GM23338 (cell line): ENCODE measurements around the gene STEAP1. TPM values are rescaled to one million over a fixed set of nuclear protein-coding genes. Genes with fewer than 3 reads are reported as not detected.

ENCODE experiments used
- ATAC-seq: fragments of 200-7000 bp; cut with Tn5 transposase; 3 replicates; pipeline ENCODE4 v1.9.1; 2020
- DNase-seq: peaks from one replicate; pipeline ENCODE4 v3.0.0-alpha.2; 2015; ENCODE audit warnings: low spot score
- H2AFZ ChIP-seq: fragments of 200-600 bp; sonication (generic); 2 replicates; pipeline ENCODE4 v1.8.0; 2016; ENCODE audit warnings: antibody characterized with exemption, mild to moderate bottlenecking, moderate library complexity
- H3F3A ChIP-seq: fragments of 200-600 bp; sonication (generic); replicated peaks from 2 replicates; pipeline ENCODE4 v1.8.0; 2017; ENCODE audit warnings: antibody characterized with exemption, mixed run types, low read depth
- H3K27ac ChIP-seq: fragments of 200-600 bp; sonication (generic); 2 replicates; pipeline ENCODE4 v1.6.1; 2016; ENCODE audit warnings: low read depth
- H3K27me3 ChIP-seq: fragments of 200-600 bp; sonication (generic); 2 replicates; pipeline ENCODE4 v1.8.0; 2016; ENCODE audit warnings: mild to moderate bottlenecking, mixed run types, moderate library complexity; ENCODE audit not compliant: insufficient read depth
- H3K36me3 ChIP-seq: fragments of 200-600 bp; sonication (generic); 2 replicates; pipeline ENCODE4 v1.8.0; 2016; ENCODE audit warnings: mild to moderate bottlenecking; ENCODE audit not compliant: insufficient read depth
- H3K4me1 ChIP-seq: fragments of 200-600 bp; sonication (generic); 2 replicates; pipeline ENCODE4 v1.8.0; 2016; ENCODE audit warnings: mild to moderate bottlenecking, moderate library complexity; ENCODE audit not compliant: insufficient read depth
- H3K4me2 ChIP-seq: fragments of 200-600 bp; sonication (generic); 2 replicates; pipeline ENCODE4 v1.7.1; 2017; ENCODE audit warnings: mixed run types
- H3K4me3 ChIP-seq: fragments of 200-600 bp; sonication (generic); 2 replicates; pipeline ENCODE4 v1.6.1; 2016; ENCODE audit warnings: mixed run types
- H3K79me2 ChIP-seq: fragments of 200-600 bp; sonication (generic); replicated peaks from 2 replicates; pipeline ENCODE4 v1.8.0; 2017; ENCODE audit warnings: mild to moderate bottlenecking; ENCODE audit not compliant: insufficient read depth
- H3K9me2 ChIP-seq: fragments of 200-600 bp; sonication (generic); 2 replicates; pipeline ENCODE4 v1.8.0; 2017; ENCODE audit not compliant: insufficient read depth
- H4K20me1 ChIP-seq: fragments of 200-600 bp; sonication (generic); replicated peaks from 2 replicates; pipeline ENCODE4 v1.8.0; 2017; ENCODE audit warnings: mild to moderate bottlenecking; ENCODE audit not compliant: insufficient read depth
- H3K27ac Mint-ChIP-seq: 2 replicates; pipeline ENCODE4 v1.8.0; 2020; ENCODE audit warnings: inconsistent platforms, mild to moderate bottlenecking, moderate library complexity, mixed read lengths
- H3K27me3 Mint-ChIP-seq: 3 replicates; pipeline ENCODE4 v1.8.0; 2022; ENCODE audit warnings: low read depth, mild to moderate bottlenecking, moderate library complexity, mixed read lengths, inconsistent platforms; ENCODE audit not compliant: insufficient read depth, poor library complexity
- H3K36me3 Mint-ChIP-seq: 3 replicates; pipeline ENCODE4 v1.8.0; 2021; ENCODE audit warnings: low read depth, mild to moderate bottlenecking, inconsistent platforms, moderate library complexity, mixed read lengths
- H3K4me1 Mint-ChIP-seq: 3 replicates; pipeline ENCODE4 v1.8.0; 2020; ENCODE audit warnings: mild to moderate bottlenecking, inconsistent platforms, mixed read lengths
- H3K4me3 Mint-ChIP-seq: 3 replicates; pipeline ENCODE4 v1.8.0; 2021; ENCODE audit warnings: moderate library complexity, mild to moderate bottlenecking, inconsistent platforms, mixed read lengths
- H3K9me3 Mint-ChIP-seq: 3 replicates; pipeline ENCODE4 v1.8.0; 2020; ENCODE audit warnings: moderate library complexity, mild to moderate bottlenecking, inconsistent platforms, mixed read lengths
- CREB1 ChIP-seq: fragments of 250-450 bp; sonication (Bioruptor Pico); IDR thresholded peaks from 2 replicates; pipeline ENCODE4 v1.5.0; 2020; ENCODE audit warnings: low read depth, mild to moderate bottlenecking, moderate library complexity
- CTCF ChIP-seq, 2 experiments: fragments of 200-600 bp in 1 of 2; sonication (generic) in 1 of 2; conservative IDR thresholded peaks; 2 replicates each; pipeline versions ENCODE4 v1.5.1 to v1.6.1; 2016 to 2017; ENCODE audit warnings: antibody characterized with exemption in 2 of 2, low read depth in 2 of 2, mild to moderate bottlenecking in 2 of 2, moderate library complexity in 1 of 2
- ETS1 ChIP-seq: IDR thresholded peaks from 2 replicates; pipeline ENCODE4 v1.6.1; 2016; ENCODE audit warnings: antibody characterized with exemption
- EZH2phosphoT487 ChIP-seq: fragments of 200-600 bp; sonication (generic); IDR thresholded peaks from one replicate; pipeline ENCODE4 v1.8.1; 2018; ENCODE audit warnings: antibody characterized with exemption; ENCODE audit not compliant: unreplicated experiment
- JUNB ChIP-seq: IDR thresholded peaks from one replicate; pipeline ENCODE4 v1.6.1; 2016; ENCODE audit warnings: antibody characterized with exemption; ENCODE audit not compliant: unreplicated experiment
- NANOG ChIP-seq: IDR thresholded peaks from 2 replicates; pipeline ENCODE4 v1.6.1; 2016; ENCODE audit warnings: antibody characterized with exemption, borderline replicate concordance
- POLR2AphosphoS5 ChIP-seq: IDR thresholded peaks from 2 replicates; pipeline ENCODE4 v1.6.1; 2016; ENCODE audit warnings: antibody characterized with exemption, low read depth
- REST ChIP-seq: IDR thresholded peaks from one replicate; pipeline ENCODE4 v1.6.1; 2018; ENCODE audit warnings: antibody characterized with exemption; ENCODE audit not compliant: unreplicated experiment
- STAT1 ChIP-seq: IDR thresholded peaks from one replicate; pipeline ENCODE4 v1.6.1; 2016; ENCODE audit warnings: antibody characterized with exemption; ENCODE audit not compliant: unreplicated experiment
- ZNF114 ChIP-seq: fragments of 250-450 bp; sonication (Bioruptor Pico); IDR thresholded peaks from 2 replicates; pipeline ENCODE4 v1.5.0; 2020; ENCODE audit warnings: mild to moderate bottlenecking, moderate library complexity
- ZNF331 ChIP-seq: fragments of 250-450 bp; sonication (Bioruptor Pico); IDR thresholded peaks from 2 replicates; pipeline ENCODE4 v1.5.0; 2020; ENCODE audit warnings: low read depth, mild to moderate bottlenecking, moderate library complexity
- ZNF462 ChIP-seq: fragments of 250-450 bp; sonication (Bioruptor Pico); IDR thresholded peaks from 2 replicates; pipeline ENCODE4 v1.5.0; 2020; ENCODE audit warnings: mild to moderate bottlenecking, moderate library complexity
- polyA plus RNA-seq: library from polyadenylated mRNA; unstranded; fragments of >200 nt; fragmentation: Nextera tagmentation; extraction: Ambion mirVana; gene quantifications from 2 replicates; pipeline ENCODE4 v1.2.1, GENCODE V29; 2016
- total RNA-seq: library from RNA; depleted of rRNA; stranded (reverse); fragments of >200 nt; shearing (Covaris generic); gene quantifications from 2 replicates; pipeline ENCODE4 v1.2.3, GENCODE V29; 2014

STEAP1 gene
- total and polyA plus RNA-seq, 2 experiments from 2014 or later, result 14.7 to 14.9 TPM

- Histone ChIP-seq H2AFZ (no peak overlapping the region), H3K4me2 (peak overlapping the region; percentile 95), H3K27me3 (no peaks in the 10 kb centered on the region), H3K79me2 (peaks cover 55% of the 10 kb centered on the region), H4K20me1 (no peaks in the 10 kb centered on the region), H3K4me1 (peaks cover 49% of the 10 kb centered on the region), H3K4me3 (peak overlapping the region; percentile 92), H3F3A (no peaks in the 10 kb centered on the region; the same call in 1 of the 2 replicates), H3K36me3 (no peaks in the 10 kb centered on the region), H3K27ac (no peak overlapping the region), H3K9me2 (no peaks in the 10 kb centered on the region)
- DNase-seq (no peak), ATAC-seq (no peak)
- H3K27me3 Mint-ChIP-seq, result peaks cover 6% of the 10 kb centered on the region
- H3K4me1 Mint-ChIP-seq, result peaks cover 25% of the 10 kb centered on the region
- H3K9me3 Mint-ChIP-seq, result no peaks in the 10 kb centered on the region
- peaks cover 9% of the 10 kb centered on the region for H3K36me3 Mint-ChIP-seq
- no peak overlapping the region for H3K4me3 Mint-ChIP-seq
- no peak for TF ChIP-seq ZNF114 (CRISPR knock-in tag)
- TF ChIP-seq ZNF462 (CRISPR knock-in tag), result no peak
- no peak for TF ChIP-seq ZNF331
- no peak for TF ChIP-seq EZH2phosphoT487
- no peak for TF ChIP-seq CTCF (conservative IDR thresholded peaks at IDR 0.05; ENCODE audit: low read depth in 2 of 2)
- TF ChIP-seq CREB1 (CRISPR knock-in tag), result no peak
- TF ChIP-seq ETS1, result no peak
- TF ChIP-seq JUNB, result no peak
- TF ChIP-seq STAT1, result no peak
- TF ChIP-seq REST, result no peak
- TF ChIP-seq NANOG, result no peak
- TF ChIP-seq POLR2AphosphoS5, result no peak
- no peak overlapping the region for H3K27ac Mint-ChIP-seq
Measured at GRCh38 chr7:90213521-90213920, 59.3 kb downstream of the STEAP1 start.
